SK-N-SH (cell line): ENCODE data around the gene RMI1. TPM values are rescaled to one million over a fixed set of nuclear protein-coding genes. Genes with fewer than 3 reads are reported as not detected.
"Not testable (repeated sequence)": the region's sequence is repeated elsewhere in the genome, so short reads cannot be mapped to it uniquely, and the experiment has no call there.

ENCODE experiments used
- CTCF ChIA-PET: fragments of 300-600, 350-600 bp; formaldehyde crosslinking; extraction: SDS; loops from one replicate; lab custom pipeline; 2021; lab: Yijun Ruan, JAX
- POLR2A ChIA-PET: fragments of 350-600 bp; sonication (Branson Sonifier 250); formaldehyde crosslinking; extraction: SDS; loops from one replicate; lab custom pipeline; 2020; ENCODE audit warnings: antibody characterized with exemption, inconsistent platforms; lab: Yijun Ruan, JAX
- DNase-seq: peaks from one replicate; pipeline ENCODE4 v3.0.0; 2012
- H2AFZ ChIP-seq: fragments of 200-600 bp; sonication (generic); 2 replicates; pipeline ENCODE4 v1.8.1; 2016; ENCODE audit warnings: antibody characterized with exemption, mild to moderate bottlenecking, low read depth
- H3F3A ChIP-seq: fragments of 200-600 bp; sonication (generic); replicated peaks from 2 replicates; pipeline ENCODE3; 2016; ENCODE audit warnings: antibody characterized with exemption, mild to moderate bottlenecking; ENCODE audit not compliant: insufficient read depth
- H3K27ac ChIP-seq, 2 experiments: fragments of 200-500 bp in 1 of 2; fragments of 200-600 bp in 1 of 2; sonication (Bioruptor generic) in 1 of 2; sonication (generic), shearing (Covaris generic) in 1 of 2; 2 replicates each; pipeline versions ENCODE4 v1.5.1 to v1.6.1; 2014 to 2016; ENCODE audit warnings: low read depth in 2 of 2, inconsistent platforms in 1 of 2, low read length in 1 of 2, mild to moderate bottlenecking in 1 of 2, mixed read lengths in 1 of 2
- H3K27me3 ChIP-seq: fragments of 200-600 bp; sonication (generic), shearing (Covaris generic); 2 replicates; pipeline ENCODE4 v1.6.1; 2016; ENCODE audit warnings: mixed run types; ENCODE audit not compliant: insufficient read depth
- H3K36me3 ChIP-seq, 2 experiments: fragments of 200-500 bp in 1 of 2; fragments of 200-600 bp in 1 of 2; sonication (Bioruptor generic) in 1 of 2; sonication (generic) in 1 of 2; replicated peaks in 1 of 2; 2 replicates each; pipeline versions ENCODE3 to v1.5.1; 2014 to 2016; ENCODE audit warnings: low read length in 1 of 2, mild to moderate bottlenecking in 1 of 2; ENCODE audit not compliant: insufficient read depth in 2 of 2, control insufficient read depth in 1 of 2
- H3K4me1 ChIP-seq, 2 experiments: fragments of 200-500 bp in 1 of 2; fragments of 200-600 bp in 1 of 2; sonication (Bioruptor generic) in 1 of 2; sonication (generic), shearing (Covaris generic) in 1 of 2; 2 replicates each; pipeline versions ENCODE4 v1.5.1 to v1.6.1; 2014 to 2016; ENCODE audit warnings: low read depth in 1 of 2, low read length in 1 of 2, mixed run types in 1 of 2; ENCODE audit not compliant: insufficient read depth in 2 of 2, control insufficient read depth in 1 of 2
- H3K4me2 ChIP-seq: fragments of 200-600 bp; sonication (generic), shearing (Covaris generic); 2 replicates; pipeline ENCODE4 v1.6.1; 2017; ENCODE audit warnings: mixed run types
- H3K4me3 ChIP-seq, 2 experiments: fragments of 200-500 bp in 1 of 2; fragments of 200-600 bp in 1 of 2; sonication (Bioruptor generic) in 1 of 2; sonication (generic), shearing (Covaris generic) in 1 of 2; 2 replicates each; pipeline versions ENCODE4 v1.5.1 to v1.8.1; 2014 to 2016; ENCODE audit warnings: low read depth in 2 of 2, inconsistent platforms in 1 of 2, low read length in 1 of 2, mild to moderate bottlenecking in 1 of 2, mixed read lengths in 1 of 2, moderate library complexity in 1 of 2
- H3K79me2 ChIP-seq: fragments of 200-600 bp; sonication (generic); 2 replicates; pipeline ENCODE4 v1.8.1; 2017; ENCODE audit warnings: mild to moderate bottlenecking; ENCODE audit not compliant: insufficient read depth
- H3K9ac ChIP-seq: fragments of 200-600 bp; sonication (generic); 2 replicates; pipeline ENCODE4 v1.6.1; 2017; ENCODE audit warnings: mixed run types
- H3K9me2 ChIP-seq: fragments of 200-600 bp; sonication (generic); 2 replicates; pipeline ENCODE4 v1.6.1; 2017; ENCODE audit warnings: mixed run types
- H3K9me3 ChIP-seq: fragments of 200-600 bp; sonication (generic); 2 replicates; pipeline ENCODE4 v1.6.1; 2017; ENCODE audit warnings: mixed run types, mild to moderate bottlenecking, moderate library complexity
- H4K20me1 ChIP-seq: fragments of 200-600 bp; sonication (generic); 2 replicates; pipeline ENCODE4 v1.6.1; 2017; ENCODE audit warnings: mild to moderate bottlenecking, mixed run types; ENCODE audit not compliant: insufficient read depth
- CHD2 ChIP-seq: fragments of 150-350 bp; IDR thresholded peaks from 2 replicates; pipeline ENCODE4 v1.6.1; 2018; ENCODE audit warnings: low read length; ENCODE audit not compliant: partially characterized antibody
- CTCF ChIP-seq: fragments of 200-600 bp; sonication (generic); IDR thresholded peaks from 2 replicates; pipeline ENCODE4 v1.6.1; 2017; ENCODE audit warnings: antibody characterized with exemption, mild to moderate bottlenecking, moderate library complexity
- ELF1 ChIP-seq: IDR thresholded peaks from 2 replicates; pipeline ENCODE4 v1.4.0; 2012
- FOSL2 ChIP-seq: IDR thresholded peaks from 2 replicates; pipeline ENCODE4 v1.4.0; 2012; ENCODE audit warnings: low read depth, mild to moderate bottlenecking, moderate library complexity, borderline replicate concordance
- FOXJ3 ChIP-seq: sonication (generic); formaldehyde crosslinking; IDR thresholded peaks from 2 replicates; pipeline ENCODE4 v1.5.1; 2020; ENCODE audit warnings: mild to moderate bottlenecking, missing genetic modification reagents
- FOXM1 ChIP-seq: IDR thresholded peaks from 2 replicates; pipeline ENCODE4 v1.4.0; 2012; ENCODE audit warnings: low read depth, mild to moderate bottlenecking
- GATA2 ChIP-seq: sonication (generic); formaldehyde crosslinking; IDR thresholded peaks from 2 replicates; pipeline ENCODE4 v1.5.0; 2020; ENCODE audit warnings: mild to moderate bottlenecking, missing genetic modification reagents
- NFIC ChIP-seq: IDR thresholded peaks from 2 replicates; pipeline ENCODE4 v1.4.0; 2012; ENCODE audit warnings: borderline replicate concordance
- NRF1 ChIP-seq: IDR thresholded peaks from 2 replicates; pipeline ENCODE4 v1.6.1; 2012; ENCODE audit warnings: low read depth, mild to moderate bottlenecking, low read length
- PBX3 ChIP-seq: IDR thresholded peaks from 2 replicates; pipeline ENCODE4; 2012
- RAD21 ChIP-seq: IDR thresholded peaks from 2 replicates; pipeline ENCODE4 v1.6.1; 2012; ENCODE audit warnings: mild to moderate bottlenecking, low read length
- RFX5 ChIP-seq: IDR thresholded peaks from 2 replicates; pipeline ENCODE4 v1.6.1; 2012; ENCODE audit warnings: mild to moderate bottlenecking, improper control_type of control experiment, low read length
- SMC3 ChIP-seq: IDR thresholded peaks from 2 replicates; pipeline ENCODE4 v1.6.1; 2012; ENCODE audit warnings: low read depth, low read length, improper control_type of control experiment
- TAF1 ChIP-seq: IDR thresholded peaks from 2 replicates; pipeline ENCODE4 v1.6.1; 2012; ENCODE audit warnings: low read depth, mild to moderate bottlenecking, low read length, moderate library complexity, borderline replicate concordance
- TCF12 ChIP-seq: IDR thresholded peaks from 2 replicates; pipeline ENCODE4 v1.4.0; 2012
- USF1 ChIP-seq: IDR thresholded peaks from 2 replicates; pipeline ENCODE4 v1.4.0; 2012; ENCODE audit warnings: low read depth, borderline replicate concordance
- YY1 ChIP-seq: IDR thresholded peaks from 2 replicates; pipeline ENCODE4 v1.4.0; 2012; ENCODE audit warnings: low read depth, mild to moderate bottlenecking
- ZBTB33 ChIP-seq: IDR thresholded peaks from 2 replicates; pipeline ENCODE4 v1.4.0; 2012; ENCODE audit warnings: low read depth, borderline replicate concordance
- WGBS: methylation state at CpG from one replicate; pipeline ENCODE4 v1.1.6; 2017; ENCODE audit warnings: low lambda C conversion rate; 5-methylcytosine and 5-hydroxymethylcytosine counted together
- polyA plus RNA-seq, 3 experiments: library from polyadenylated mRNA; depleted of rRNA; stranded (reverse); fragments of >200 nt; gene quantifications; 2 replicates each; pipeline ENCODE4 v1.2.3, GENCODE V29; 2012

The RMI1 gene
- polyA plus RNA-seq, 1 of the 3 experiments (the other 2 are of a cell fraction), result 1.0 TPM

GRCh38 chr9:84027201-84027600 is 46.6 kb downstream of the RMI1 start:
- Histone ChIP-seq H3K4me1 (no peaks in the 10 kb centered on the region), H3F3A (no peaks in the 10 kb centered on the region), H3K27ac (no peak overlapping the region), H3K27me3 (no peaks in the 10 kb centered on the region), H3K9me3 (no peaks in the 10 kb centered on the region; the same call in 1 of the 2 replicates), H3K4me3 (no peak overlapping the region), H3K36me3 (no peaks in the 10 kb centered on the region), H4K20me1 (no peaks in the 10 kb centered on the region), H2AFZ (no peak overlapping the region), H3K9me2 (no peaks in the 10 kb centered on the region), H3K79me2 (no peaks in the 10 kb centered on the region), H3K4me2 (no peak overlapping the region), H3K9ac (no peak overlapping the region)
- ChIA-PET CTCF (no interaction called here), POLR2A (no interaction called here)
- 65% methylated on average over 4 of the region's 4 CpGs for WGBS
- DNase-seq, result no peak
- TF ChIP-seq CHD2 (no peak), RFX5 (no peak), PBX3 (no peak), FOXJ3 (CRISPR knock-in tag) (no peak), YY1 (no peak), RAD21 (no peak), USF1 (no peak), NRF1 (no peak), TCF12 (no peak), SMC3 (no peak), FOXM1 (no peak), ELF1 (no peak), ZBTB33 (no peak), FOSL2 (no peak), TAF1 (no peak), GATA2 (CRISPR knock-in tag) (no peak), NFIC (no peak)

- H3K79me2 ChIP-seq, result no peaks in the 10 kb centered on the region
- H3K9ac ChIP-seq, result no peak overlapping the region
- POLR2A ChIA-PET, result no interaction called here
- no peak overlapping the region for H3K4me3 ChIP-seq
- H4K20me1 ChIP-seq, result no peaks in the 10 kb centered on the region
- DNase-seq, result no peak
- H3F3A ChIP-seq, result no peaks in the 10 kb centered on the region
- CTCF ChIA-PET, result no interaction called here
- no peaks in the 10 kb centered on the region for H3K4me1 ChIP-seq
- no peak for TF ChIP-seq ELF1
- TF ChIP-seq CTCF, result no peak
- H3K36me3 ChIP-seq, result no peaks in the 10 kb centered on the region
- H3K27ac ChIP-seq, result no peak overlapping the region
- H3K4me2 ChIP-seq, result no peak overlapping the region
- H2AFZ ChIP-seq, result no peak overlapping the region
- H3K27me3 ChIP-seq, result no peaks in the 10 kb centered on the region
- no peaks in the 10 kb centered on the region; the same call in 1 of the 2 replicates for H3K9me3 ChIP-seq
- H3K9me2 ChIP-seq, result no peaks in the 10 kb centered on the region
- WGBS, result 59% methylated on average over 2 of the region's 2 CpGs
These were observed 50.9 kb downstream of the RMI1 start for GRCh38 chr9:84031534-84031933.

GRCh38 chr9:84041857-84042256 is 61.3 kb downstream of the RMI1 start:
- POLR2A ChIA-PET, result not testable (repeated sequence)

More at GRCh38 chr9:84041857-84042256, 61.3 kb downstream of the RMI1 start:
- H3K9me2 ChIP-seq, DNase-seq, H3K4me1 ChIP-seq, H3K4me2 ChIP-seq, H3F3A ChIP-seq, CTCF ChIA-PET, H3K36me3 ChIP-seq, H3K27me3 ChIP-seq, H4K20me1 ChIP-seq, H2AFZ ChIP-seq, H3K79me2 ChIP-seq, H3K4me3 ChIP-seq, H3K9me3 ChIP-seq, H3K27ac ChIP-seq, H3K9ac ChIP-seq: not testable (repeated sequence)
- WGBS, result 21% methylated on average over 5 of the region's 5 CpGs
